GM23338 (cell line): Measurements from ENCODE around the gene CLEC5A. TPM values are rescaled to one million over a fixed set of nuclear protein-coding genes. Genes with fewer than 3 reads are reported as not detected.
"Not testable (repeated sequence)": the region's sequence is repeated elsewhere in the genome, so short reads cannot be mapped to it uniquely, and the experiment has no call there.

Experiments
- ATAC-seq: fragments of 200-7000 bp; cut with Tn5 transposase; 3 replicates; pipeline ENCODE4 v1.9.1; 2020
- DNase-seq: peaks from one replicate; pipeline ENCODE4 v3.0.0-alpha.2; 2015; ENCODE audit warnings: low spot score
- H2AFZ ChIP-seq: fragments of 200-600 bp; sonication (generic); 2 replicates; pipeline ENCODE4 v1.8.0; 2016; ENCODE audit warnings: antibody characterized with exemption, mild to moderate bottlenecking, moderate library complexity
- H3F3A ChIP-seq: fragments of 200-600 bp; sonication (generic); replicated peaks from 2 replicates; pipeline ENCODE4 v1.8.0; 2017; ENCODE audit warnings: antibody characterized with exemption, mixed run types, low read depth
- H3K27ac ChIP-seq: fragments of 200-600 bp; sonication (generic); 2 replicates; pipeline ENCODE4 v1.6.1; 2016; ENCODE audit warnings: low read depth
- H3K27me3 ChIP-seq: fragments of 200-600 bp; sonication (generic); 2 replicates; pipeline ENCODE4 v1.8.0; 2016; ENCODE audit warnings: mild to moderate bottlenecking, mixed run types, moderate library complexity; ENCODE audit not compliant: insufficient read depth
- H3K36me3 ChIP-seq: fragments of 200-600 bp; sonication (generic); 2 replicates; pipeline ENCODE4 v1.8.0; 2016; ENCODE audit warnings: mild to moderate bottlenecking; ENCODE audit not compliant: insufficient read depth
- H3K4me1 ChIP-seq: fragments of 200-600 bp; sonication (generic); 2 replicates; pipeline ENCODE4 v1.8.0; 2016; ENCODE audit warnings: mild to moderate bottlenecking, moderate library complexity; ENCODE audit not compliant: insufficient read depth
- H3K4me2 ChIP-seq: fragments of 200-600 bp; sonication (generic); 2 replicates; pipeline ENCODE4 v1.7.1; 2017; ENCODE audit warnings: mixed run types
- H3K4me3 ChIP-seq: fragments of 200-600 bp; sonication (generic); 2 replicates; pipeline ENCODE4 v1.6.1; 2016; ENCODE audit warnings: mixed run types
- H3K79me2 ChIP-seq: fragments of 200-600 bp; sonication (generic); replicated peaks from 2 replicates; pipeline ENCODE4 v1.8.0; 2017; ENCODE audit warnings: mild to moderate bottlenecking; ENCODE audit not compliant: insufficient read depth
- H3K9me2 ChIP-seq: fragments of 200-600 bp; sonication (generic); 2 replicates; pipeline ENCODE4 v1.8.0; 2017; ENCODE audit not compliant: insufficient read depth
- H4K20me1 ChIP-seq: fragments of 200-600 bp; sonication (generic); replicated peaks from 2 replicates; pipeline ENCODE4 v1.8.0; 2017; ENCODE audit warnings: mild to moderate bottlenecking; ENCODE audit not compliant: insufficient read depth
- H3K27ac Mint-ChIP-seq: 2 replicates; pipeline ENCODE4 v1.8.0; 2020; ENCODE audit warnings: inconsistent platforms, mild to moderate bottlenecking, moderate library complexity, mixed read lengths
- H3K27me3 Mint-ChIP-seq: 3 replicates; pipeline ENCODE4 v1.8.0; 2022; ENCODE audit warnings: low read depth, mild to moderate bottlenecking, moderate library complexity, mixed read lengths, inconsistent platforms; ENCODE audit not compliant: insufficient read depth, poor library complexity
- H3K36me3 Mint-ChIP-seq: 3 replicates; pipeline ENCODE4 v1.8.0; 2021; ENCODE audit warnings: low read depth, mild to moderate bottlenecking, inconsistent platforms, moderate library complexity, mixed read lengths
- H3K4me1 Mint-ChIP-seq: 3 replicates; pipeline ENCODE4 v1.8.0; 2020; ENCODE audit warnings: mild to moderate bottlenecking, inconsistent platforms, mixed read lengths
- H3K4me3 Mint-ChIP-seq: 3 replicates; pipeline ENCODE4 v1.8.0; 2021; ENCODE audit warnings: moderate library complexity, mild to moderate bottlenecking, inconsistent platforms, mixed read lengths
- H3K9me3 Mint-ChIP-seq: 3 replicates; pipeline ENCODE4 v1.8.0; 2020; ENCODE audit warnings: moderate library complexity, mild to moderate bottlenecking, inconsistent platforms, mixed read lengths
- CREB1 ChIP-seq: fragments of 250-450 bp; sonication (Bioruptor Pico); IDR thresholded peaks from 2 replicates; pipeline ENCODE4 v1.5.0; 2020; ENCODE audit warnings: low read depth, mild to moderate bottlenecking, moderate library complexity
- CTCF ChIP-seq, 2 experiments: fragments of 200-600 bp in 1 of 2; sonication (generic) in 1 of 2; conservative IDR thresholded peaks; 2 replicates each; pipeline versions ENCODE4 v1.5.1 to v1.6.1; 2016 to 2017; ENCODE audit warnings: antibody characterized with exemption in 2 of 2, low read depth in 2 of 2, mild to moderate bottlenecking in 2 of 2, moderate library complexity in 1 of 2
- ETS1 ChIP-seq: IDR thresholded peaks from 2 replicates; pipeline ENCODE4 v1.6.1; 2016; ENCODE audit warnings: antibody characterized with exemption
- EZH2 ChIP-seq: fragments of 200-600 bp; sonication (generic); IDR thresholded peaks from one replicate; pipeline ENCODE4 v1.8.0; 2017; ENCODE audit warnings: antibody characterized with exemption, mild to moderate bottlenecking, low read depth; ENCODE audit not compliant: unreplicated experiment
- JUNB ChIP-seq: IDR thresholded peaks from one replicate; pipeline ENCODE4 v1.6.1; 2016; ENCODE audit warnings: antibody characterized with exemption; ENCODE audit not compliant: unreplicated experiment
- NANOG ChIP-seq: IDR thresholded peaks from 2 replicates; pipeline ENCODE4 v1.6.1; 2016; ENCODE audit warnings: antibody characterized with exemption, borderline replicate concordance
- REST ChIP-seq: IDR thresholded peaks from one replicate; pipeline ENCODE4 v1.6.1; 2018; ENCODE audit warnings: antibody characterized with exemption; ENCODE audit not compliant: unreplicated experiment
- STAT1 ChIP-seq: IDR thresholded peaks from one replicate; pipeline ENCODE4 v1.6.1; 2016; ENCODE audit warnings: antibody characterized with exemption; ENCODE audit not compliant: unreplicated experiment
- ZNF114 ChIP-seq: fragments of 250-450 bp; sonication (Bioruptor Pico); IDR thresholded peaks from 2 replicates; pipeline ENCODE4 v1.5.0; 2020; ENCODE audit warnings: mild to moderate bottlenecking, moderate library complexity
- polyA plus RNA-seq: library from polyadenylated mRNA; unstranded; fragments of >200 nt; fragmentation: Nextera tagmentation; extraction: Ambion mirVana; gene quantifications from 2 replicates; pipeline ENCODE4 v1.2.1, GENCODE V29; 2016
- total RNA-seq: library from RNA; depleted of rRNA; stranded (reverse); fragments of >200 nt; shearing (Covaris generic); gene quantifications from 2 replicates; pipeline ENCODE4 v1.2.3, GENCODE V29; 2014

The CLEC5A gene
- total and polyA plus RNA-seq, 2 experiments from 2014 or later = not detected

- peaks cover 16% of the 10 kb centered on the region for H3K9me2 ChIP-seq
- no peak overlapping the region for H3K4me3 ChIP-seq
- no peak overlapping the region for H3K4me3 Mint-ChIP-seq
- H2AFZ ChIP-seq = no peak overlapping the region
- no peaks in the 10 kb centered on the region for H3K27me3 ChIP-seq
- no peaks in the 10 kb centered on the region for H3K4me1 ChIP-seq
- no peaks in the 10 kb centered on the region for H3K79me2 ChIP-seq
- H3K27me3 Mint-ChIP-seq = peaks cover 2% of the 10 kb centered on the region
- H3K4me1 Mint-ChIP-seq = peaks cover 5% of the 10 kb centered on the region; the same call in 1 of the 3 replicates
- no peaks in the 10 kb centered on the region for H3K36me3 ChIP-seq
- no peaks in the 10 kb centered on the region for H3F3A ChIP-seq
- ATAC-seq (no peak), DNase-seq (no peak)
- no peaks in the 10 kb centered on the region for H3K36me3 Mint-ChIP-seq
- peaks cover 6% of the 10 kb centered on the region; the same call in 2 of the 3 replicates for H3K9me3 Mint-ChIP-seq
- H4K20me1 ChIP-seq = no peaks in the 10 kb centered on the region
- no peak overlapping the region for H3K4me2 ChIP-seq
- no peak for TF ChIP-seq ZNF114 (CRISPR knock-in tag)
- no peak for TF ChIP-seq CREB1 (CRISPR knock-in tag)
- TF ChIP-seq STAT1 = no peak
- no peak for TF ChIP-seq NANOG
- H3K27ac Mint-ChIP-seq = no peak overlapping the region
- no peak overlapping the region for H3K27ac ChIP-seq
Observed at GRCh38 chr7:141990011-141990725, 43.4 kb upstream of the CLEC5A start.

- H3K4me3 Mint-ChIP-seq, H3K4me1 ChIP-seq, H3K4me3 ChIP-seq, H3K36me3 ChIP-seq, H3K27ac Mint-ChIP-seq, H3K4me1 Mint-ChIP-seq, H2AFZ ChIP-seq, DNase-seq, H3K79me2 ChIP-seq, ATAC-seq, H4K20me1 ChIP-seq, H3K27ac ChIP-seq, H3F3A ChIP-seq, H3K9me3 Mint-ChIP-seq, H3K9me2 ChIP-seq, H3K36me3 Mint-ChIP-seq, H3K4me2 ChIP-seq, H3K27me3 Mint-ChIP-seq, H3K27me3 ChIP-seq: not testable (repeated sequence)
Observed at GRCh38 chr7:141987803-141988202, 41.0 kb upstream of the CLEC5A start.

GRCh38 chr7:141986923-141987322 lies 40.1 kb upstream of the CLEC5A start:
- no peak overlapping the region for H3K4me2 ChIP-seq
- no peak overlapping the region for H3K4me3 ChIP-seq
- TF ChIP-seq REST = no peak
- no peak for TF ChIP-seq CTCF (conservative IDR thresholded peaks at IDR 0.05; ENCODE audit: low read depth in 2 of 2)
- no peak for TF ChIP-seq NANOG
- no peak for TF ChIP-seq ETS1
- TF ChIP-seq JUNB = no peak
- TF ChIP-seq EZH2 = no peak
- no peak overlapping the region for H3K4me3 Mint-ChIP-seq
- H3K4me1 Mint-ChIP-seq = peaks cover 5% of the 10 kb centered on the region; the same call in 1 of the 3 replicates
- H3K27me3 Mint-ChIP-seq = no peaks in the 10 kb centered on the region
- no peaks in the 10 kb centered on the region for H3K79me2 ChIP-seq
- ATAC-seq (no peak), DNase-seq (no peak)
- H3K27ac Mint-ChIP-seq = no peak overlapping the region
- peaks cover 9% of the 10 kb centered on the region; the same call in 1 of the 2 replicates for H3K9me2 ChIP-seq
- no peaks in the 10 kb centered on the region for H3K27me3 ChIP-seq
- H3K27ac ChIP-seq = no peak overlapping the region
- H3K36me3 ChIP-seq = no peaks in the 10 kb centered on the region
- no peak overlapping the region for H2AFZ ChIP-seq
- H3K36me3 Mint-ChIP-seq = no peaks in the 10 kb centered on the region
- peaks cover 8% of the 10 kb centered on the region; the same call in 2 of the 3 replicates for H3K9me3 Mint-ChIP-seq
- no peaks in the 10 kb centered on the region for H4K20me1 ChIP-seq
- no peaks in the 10 kb centered on the region for H3K4me1 ChIP-seq
- no peaks in the 10 kb centered on the region for H3F3A ChIP-seq
